GM12874 (cell line): ENCODE measurements around the gene ETFA.

Experiments
- TF ChIP-seq, protein P1 (sequence below): IDR thresholded peaks from 2 replicates; pipeline ENCODE4 v1.5.1; 2011; ENCODE audit warnings: low read depth, mild to moderate bottlenecking, control low read depth, low read length, moderate library complexity; ENCODE audit not compliant: insufficient read depth

The ETFA gene

DNA sequence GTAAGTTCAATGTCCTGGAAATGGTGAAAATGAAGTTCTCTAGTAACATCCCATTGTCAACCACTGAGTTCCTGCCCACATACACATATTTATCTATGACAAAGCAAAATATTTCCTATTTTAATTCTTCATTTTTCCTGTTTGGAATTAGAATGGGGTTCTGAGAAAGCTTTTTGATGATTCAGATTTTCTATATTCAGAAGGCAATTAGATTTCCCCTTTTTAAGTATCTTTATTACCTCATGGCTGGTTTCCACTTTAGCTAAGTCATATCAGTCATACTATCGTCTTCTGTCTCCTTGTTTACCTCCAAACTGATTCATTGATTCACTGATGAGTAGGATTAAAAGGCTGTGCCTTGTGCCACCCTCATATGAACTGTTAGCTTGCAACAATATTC lies 17.9 kb downstream of the ETFA start:
- TF ChIP-seq, protein P1, sequence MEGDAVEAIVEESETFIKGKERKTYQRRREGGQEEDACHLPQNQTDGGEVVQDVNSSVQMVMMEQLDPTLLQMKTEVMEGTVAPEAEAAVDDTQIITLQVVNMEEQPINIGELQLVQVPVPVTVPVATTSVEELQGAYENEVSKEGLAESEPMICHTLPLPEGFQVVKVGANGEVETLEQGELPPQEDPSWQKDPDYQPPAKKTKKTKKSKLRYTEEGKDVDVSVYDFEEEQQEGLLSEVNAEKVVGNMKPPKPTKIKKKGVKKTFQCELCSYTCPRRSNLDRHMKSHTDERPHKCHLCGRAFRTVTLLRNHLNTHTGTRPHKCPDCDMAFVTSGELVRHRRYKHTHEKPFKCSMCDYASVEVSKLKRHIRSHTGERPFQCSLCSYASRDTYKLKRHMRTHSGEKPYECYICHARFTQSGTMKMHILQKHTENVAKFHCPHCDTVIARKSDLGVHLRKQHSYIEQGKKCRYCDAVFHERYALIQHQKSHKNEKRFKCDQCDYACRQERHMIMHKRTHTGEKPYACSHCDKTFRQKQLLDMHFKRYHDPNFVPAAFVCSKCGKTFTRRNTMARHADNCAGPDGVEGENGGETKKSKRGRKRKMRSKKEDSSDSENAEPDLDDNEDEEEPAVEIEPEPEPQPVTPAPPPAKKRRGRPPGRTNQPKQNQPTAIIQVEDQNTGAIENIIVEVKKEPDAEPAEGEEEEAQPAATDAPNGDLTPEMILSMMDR: no peak

DNA sequence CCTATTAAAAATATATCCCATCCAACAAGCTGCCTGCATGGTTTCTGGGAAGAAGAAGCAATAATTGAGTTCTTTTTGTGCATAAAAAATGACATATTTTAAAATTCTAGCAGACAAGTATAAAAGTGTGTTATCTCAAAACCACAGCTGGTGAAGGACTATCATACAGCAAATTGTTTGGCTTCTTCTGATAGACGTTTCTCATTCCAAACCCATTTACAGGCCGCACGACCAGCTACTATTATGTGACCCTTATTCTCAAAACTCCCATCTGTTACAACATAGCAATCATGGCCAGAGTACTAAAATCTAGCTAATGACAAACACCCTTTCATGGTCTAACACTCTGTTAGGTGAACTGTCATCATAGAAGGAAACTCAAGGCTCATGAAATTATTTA lies 21.7 kb downstream of the ETFA start:
- TF ChIP-seq, protein P1: no peak

DNA sequence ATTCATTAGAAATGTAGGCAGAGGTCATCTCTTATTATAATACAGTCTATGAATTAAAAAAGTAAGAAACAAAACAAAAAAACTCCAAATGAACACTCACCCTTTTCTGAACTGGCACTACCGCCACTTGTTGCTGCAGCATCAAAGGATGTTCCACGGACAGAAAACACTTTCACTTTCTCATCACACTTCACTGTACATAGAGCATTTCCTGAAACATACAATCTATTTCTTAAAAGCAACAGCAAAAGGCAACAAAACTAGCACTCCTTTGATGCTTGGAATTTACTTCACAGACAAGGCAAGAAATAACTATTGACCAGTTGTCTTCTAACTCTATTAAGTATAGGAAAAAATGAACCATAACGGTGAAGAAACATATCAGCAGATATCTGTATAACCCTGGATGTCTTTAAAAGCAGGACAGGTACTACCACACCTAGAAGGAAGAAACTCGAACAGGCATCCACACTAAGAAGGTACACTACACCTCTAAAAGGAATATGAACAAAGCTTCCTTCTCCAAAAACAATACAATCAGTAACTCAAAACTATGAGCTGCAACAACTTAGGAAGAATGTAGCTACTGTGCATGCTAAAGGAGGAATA lies 24.9 kb downstream of the ETFA start:
- TF ChIP-seq, protein P1: no peak

DNA sequence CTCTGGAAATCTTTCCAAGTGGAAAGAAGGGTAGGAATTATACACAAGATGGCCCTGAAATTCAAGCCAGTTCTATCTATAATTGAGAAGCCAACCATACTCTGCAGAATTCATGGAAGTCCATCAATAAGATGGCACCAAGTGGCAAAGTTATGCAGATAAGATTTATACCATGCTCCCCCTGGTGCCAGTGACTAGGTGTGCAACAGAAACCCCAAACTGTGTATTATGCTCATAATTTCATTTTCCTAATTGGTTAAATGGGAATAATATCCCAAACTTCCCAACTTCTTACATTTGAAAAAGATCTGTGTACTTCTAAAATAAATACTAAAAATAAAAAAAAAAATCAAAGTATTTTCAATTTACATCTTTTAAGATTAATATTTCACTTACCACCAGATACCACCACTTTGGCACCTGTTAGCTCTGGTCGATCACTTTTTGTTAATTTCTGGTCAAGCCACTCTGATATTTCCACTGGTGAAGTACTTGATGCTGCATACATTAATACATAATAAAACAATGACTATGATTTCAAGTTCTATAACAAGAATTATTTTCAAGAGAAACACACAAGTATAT lies 25.9 kb downstream of the ETFA start:
- TF ChIP-seq, protein P1: peak; percentile 47; the same call in 1 of the 2 replicates

DNA sequence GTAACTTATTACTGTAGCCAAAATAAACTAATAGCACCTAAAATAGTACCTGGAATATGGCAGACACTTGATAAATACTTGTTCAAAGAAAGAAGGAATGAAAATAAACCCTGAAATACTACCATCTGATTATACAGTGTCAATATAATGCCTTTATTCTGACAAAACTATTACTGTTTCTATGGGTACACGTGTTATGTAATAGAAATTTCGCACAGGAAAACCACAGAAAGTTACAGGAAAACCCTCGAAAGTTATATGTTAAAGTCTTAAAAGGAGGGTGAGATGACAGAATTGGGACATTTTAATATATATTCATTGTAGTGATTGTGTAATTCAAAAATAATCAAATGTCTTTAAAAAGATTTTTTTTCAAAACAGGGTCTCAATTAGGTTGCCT lies 28.8 kb downstream of the ETFA start:
- TF ChIP-seq, protein P1: no peak

DNA sequence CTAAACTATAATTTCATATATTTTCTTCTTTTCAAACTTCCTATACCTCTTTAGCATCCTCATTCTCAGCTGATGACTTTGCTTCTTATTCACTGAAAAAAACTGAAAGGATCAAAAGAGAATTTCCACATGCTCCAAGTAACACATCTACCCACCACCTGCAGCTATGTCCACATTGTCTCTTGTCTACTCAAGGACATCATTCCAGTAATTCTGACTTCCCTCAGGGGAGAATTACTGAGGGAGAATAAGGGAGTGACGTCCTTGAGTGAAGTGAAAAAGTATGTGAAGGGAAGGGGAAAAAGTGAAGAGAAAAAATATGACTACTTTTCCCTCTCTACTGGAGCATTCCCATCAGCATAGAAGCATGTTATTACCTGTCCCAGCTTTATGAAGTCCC lies 32.6 kb downstream of the ETFA start:
- TF ChIP-seq, protein P1: no peak

DNA sequence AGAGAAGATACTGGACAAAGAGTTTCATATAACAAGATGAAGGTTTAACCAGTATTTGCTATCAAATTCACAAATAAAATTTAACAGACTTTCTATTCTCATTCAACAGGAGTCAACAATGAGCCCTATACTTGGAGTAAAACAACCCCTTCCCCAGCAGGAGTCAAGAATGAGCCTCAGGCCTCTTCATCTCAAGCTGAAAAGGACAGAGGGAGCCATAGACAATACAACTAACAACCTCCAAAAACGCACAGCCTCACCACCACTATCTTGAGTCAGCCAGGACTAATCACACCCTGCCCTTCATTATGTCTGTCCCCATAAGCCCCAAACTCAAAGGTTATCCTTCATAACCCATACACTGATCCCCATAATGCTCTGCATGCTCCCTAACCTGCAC lies 36.4 kb downstream of the ETFA start:
- TF ChIP-seq, protein P1: no peak
